ENCODE measurements around the gene ALDOB.
"Not testable (repeated sequence)": the region's sequence is repeated elsewhere in the genome, so short reads cannot be mapped to it uniquely, and the experiment has no call there.

ALDOB gene

GRCh38 chr9:101421653-101422065, 13.9 kb downstream of the ALDOB start:
- no peak for DNase-seq (ENCODE audit: low spot score)

DNA sequence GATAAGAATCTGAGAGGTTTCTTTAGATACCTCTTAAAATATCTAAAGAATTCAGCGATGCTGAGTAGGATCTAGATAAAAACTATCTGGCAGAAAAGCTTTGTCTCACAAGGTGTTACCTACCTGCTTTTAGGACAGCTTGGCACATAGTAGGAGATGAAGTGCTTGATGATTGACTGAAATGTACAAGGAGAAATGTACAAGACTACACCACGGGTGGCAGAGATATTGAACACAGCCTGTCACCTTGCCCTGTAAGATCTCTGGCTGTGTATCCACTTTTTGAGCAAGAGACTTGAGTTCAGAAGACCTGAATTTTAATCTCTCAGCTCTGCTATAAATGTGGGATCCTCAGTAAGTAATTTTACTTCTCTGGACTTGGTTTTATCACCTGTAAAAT, 15.7 kb downstream of the ALDOB start:
- DNase-seq (ENCODE audit: low spot score) = no peak

- DNase-seq (ENCODE audit: low spot score) = no peak
Measured at GRCh38 chr9:101418518-101419430, 16.8 kb downstream of the ALDOB start.

DNA sequence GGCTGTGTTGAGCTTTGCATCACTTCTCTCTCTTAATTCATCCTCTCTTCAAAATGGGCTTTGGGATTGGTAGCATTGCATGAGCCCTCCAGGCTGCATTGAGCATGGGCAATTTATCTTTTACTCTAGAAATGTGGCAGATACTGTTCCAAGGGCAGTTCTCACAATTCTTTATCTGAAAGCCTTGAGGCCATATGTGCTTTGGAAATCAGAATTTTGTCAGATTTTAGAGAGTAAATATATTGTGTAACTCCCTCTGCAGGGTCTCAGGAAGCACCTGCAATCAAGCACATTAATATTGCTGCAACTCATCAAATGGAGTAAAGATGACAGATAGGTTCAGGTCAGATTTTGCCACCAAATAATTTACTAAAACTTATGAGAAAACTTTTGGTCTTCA, 17.6 kb downstream of the ALDOB start:
- no peak for DNase-seq (ENCODE audit: low spot score)

GRCh38 chr9:101417389-101417788, 18.2 kb downstream of the ALDOB start:
- DNase-seq (ENCODE audit: low spot score) = no peak

- no peak for DNase-seq (ENCODE audit: low spot score)
Measured at GRCh38 chr9:101415578-101415977, 20.0 kb downstream of the ALDOB start.

DNA sequence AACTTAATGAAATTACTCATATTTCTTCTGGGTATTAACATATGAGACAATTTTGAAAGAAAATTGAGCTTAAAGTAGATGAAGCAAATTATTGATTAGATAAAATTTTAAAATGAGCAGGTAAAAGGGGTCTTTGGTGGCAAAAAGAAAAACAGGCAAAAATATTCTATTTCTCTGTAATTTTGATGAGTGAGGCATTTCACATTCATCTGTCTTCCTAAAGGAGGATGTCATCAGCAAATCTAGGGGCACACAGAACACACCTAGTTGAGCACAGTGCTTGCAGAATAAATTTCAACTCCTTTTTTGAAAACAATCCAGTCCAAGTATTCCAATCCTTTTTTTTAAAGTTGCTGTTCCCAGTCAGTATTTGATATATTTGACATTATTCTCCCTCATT, 20.7 kb downstream of the ALDOB start:
- DNase-seq (ENCODE audit: low spot score) = no peak

DNA sequence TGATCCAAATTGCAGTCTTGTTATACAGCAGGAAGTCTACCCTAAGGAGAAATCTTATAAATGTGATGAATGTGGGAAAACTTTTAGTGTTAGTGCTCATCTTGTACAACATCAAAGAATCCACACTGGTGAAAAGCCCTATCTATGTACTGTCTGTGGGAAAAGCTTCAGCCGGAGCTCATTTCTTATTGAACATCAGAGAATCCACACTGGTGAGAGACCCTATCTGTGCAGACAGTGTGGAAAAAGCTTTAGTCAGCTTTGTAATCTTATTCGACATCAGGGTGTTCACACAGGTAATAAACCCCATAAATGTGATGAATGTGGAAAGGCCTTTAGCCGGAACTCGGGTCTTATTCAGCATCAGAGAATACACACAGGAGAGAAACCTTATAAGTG, 26.5 kb downstream of the ALDOB start:
- DNase-seq (ENCODE audit: low spot score) = no peak

GRCh38 chr9:101408374-101409078, 27.0 kb downstream of the ALDOB start:
- no peak for DNase-seq (ENCODE audit: low spot score)

GRCh38 chr9:101403516-101404285, 31.9 kb downstream of the ALDOB start:
- DNase-seq (ENCODE audit: low spot score) = no peak

- DNase-seq (ENCODE audit: low spot score) = no peak
Measured at GRCh38 chr9:101400120-101400519, 35.5 kb downstream of the ALDOB start.

- no peak for DNase-seq (ENCODE audit: low spot score)
Measured at GRCh38 chr9:101399643-101399970, 36.0 kb downstream of the ALDOB start.

DNA sequence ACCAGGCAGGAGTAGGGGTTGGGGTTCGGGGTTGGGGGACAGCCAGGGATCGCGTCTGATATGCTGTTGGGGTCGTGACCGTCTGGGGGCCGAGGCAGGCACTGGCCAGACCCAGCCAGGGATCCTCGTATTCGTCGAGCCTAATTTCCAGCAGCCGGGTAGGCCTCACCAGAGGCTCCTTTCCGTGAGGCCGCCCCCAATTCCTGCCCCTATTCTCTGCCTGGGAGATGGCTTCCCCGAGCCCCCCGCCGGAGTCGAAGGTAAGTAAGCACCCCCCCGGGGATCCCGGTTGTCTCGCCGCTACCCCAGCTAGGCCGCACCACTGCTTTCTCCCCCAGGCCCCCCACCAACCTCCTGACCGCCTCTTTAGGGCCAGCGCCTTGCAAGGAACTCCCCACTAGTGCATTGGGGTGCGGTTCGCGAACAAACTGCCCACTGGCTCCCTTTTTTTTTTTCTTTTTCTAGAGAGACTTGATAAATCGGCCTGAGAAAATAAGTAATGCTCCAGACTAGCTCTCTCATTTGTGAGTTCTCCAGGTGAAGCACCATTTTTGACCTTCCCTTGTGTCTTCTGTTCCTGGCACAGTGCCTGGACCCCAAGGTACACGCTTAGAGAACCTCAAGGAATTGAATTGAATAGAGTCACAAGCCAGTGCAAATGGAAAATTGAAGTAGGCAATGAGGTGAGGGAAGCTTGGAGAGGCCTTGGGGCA, 36.5 kb downstream of the ALDOB start:
- no peak for DNase-seq (ENCODE audit: low spot score)

DNA sequence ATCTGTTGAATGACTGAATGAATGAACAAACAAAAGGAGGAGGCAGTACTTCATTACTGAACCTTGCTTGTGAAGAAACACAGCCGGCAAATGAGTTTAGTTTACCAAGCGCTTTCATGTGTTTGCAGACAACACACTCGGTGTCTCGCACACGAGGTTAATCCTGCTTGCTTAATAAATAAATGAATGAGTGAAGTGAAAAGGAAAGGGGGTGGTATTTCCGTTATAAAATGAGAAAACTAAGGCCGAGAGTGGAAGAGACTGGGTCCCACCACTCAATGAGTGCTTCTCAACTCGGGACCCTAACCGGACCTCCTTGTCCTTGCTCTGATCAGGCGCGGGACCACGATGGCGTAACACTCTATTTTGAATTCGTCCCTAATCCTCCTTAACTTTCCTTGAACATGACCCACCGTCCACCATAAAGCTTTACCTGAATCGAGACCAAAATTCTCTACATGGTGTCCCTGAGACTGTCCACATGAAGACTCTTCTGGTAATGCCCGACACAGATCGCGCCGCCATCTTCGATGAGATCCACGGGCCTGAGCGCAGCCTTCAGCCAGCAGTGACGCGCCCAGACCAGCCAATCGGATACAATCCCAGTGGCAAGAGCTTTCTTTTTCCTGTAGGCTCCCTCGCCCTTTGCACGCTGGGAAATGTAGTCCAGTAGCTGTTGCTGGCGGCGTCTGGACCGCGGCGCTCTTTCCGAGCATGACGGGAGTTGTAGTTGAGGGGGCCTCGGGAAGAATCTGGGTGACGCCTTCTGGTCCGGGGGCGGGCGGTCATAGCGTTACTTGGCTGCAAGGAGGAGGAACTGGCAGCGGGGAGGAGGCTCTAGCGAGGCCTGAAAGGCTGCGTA, 37.3 kb downstream of the ALDOB start, which contains the start of the genes MRPL50 and ZNF189:
Gene MRPL50 (minus strand): TSS at position 551 of the 862 bp plus-strand sequence. CDS start 26 bp downstream, at position 525.
Gene ZNF189 (plus strand): TSS at position 784 of the 862 bp plus-strand sequence. CDS start 306 bp downstream, outside the sequence.
- peak; percentile 97 for DNase-seq (ENCODE audit: low spot score)

GRCh38 chr9:101397746-101398067, 37.9 kb downstream of the ALDOB start:
- no peak for DNase-seq (ENCODE audit: low spot score)

DNA sequence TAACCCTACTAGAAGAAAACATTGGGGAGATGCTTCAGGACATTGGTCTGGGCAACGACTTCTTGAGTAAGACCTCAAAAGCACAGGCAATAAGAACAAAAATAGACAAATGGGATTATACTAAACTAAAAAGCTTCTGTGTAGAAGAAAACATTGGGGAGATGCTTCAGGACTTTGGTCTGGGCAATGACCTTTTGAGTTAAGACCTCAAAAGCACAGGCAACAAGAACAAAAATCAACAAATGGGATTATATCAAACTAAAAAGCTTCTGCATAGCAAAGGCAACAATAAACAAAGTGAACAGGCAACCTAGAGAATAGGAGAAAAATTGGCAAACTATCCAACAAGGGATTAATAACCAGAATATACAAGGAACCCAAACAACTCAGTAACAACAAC, 40.9 kb downstream of the ALDOB start:
- DNase-seq (ENCODE audit: low spot score) = no peak

- no peak for DNase-seq (ENCODE audit: low spot score)
Measured at GRCh38 chr9:101393135-101393534, 42.4 kb downstream of the ALDOB start.

DNA sequence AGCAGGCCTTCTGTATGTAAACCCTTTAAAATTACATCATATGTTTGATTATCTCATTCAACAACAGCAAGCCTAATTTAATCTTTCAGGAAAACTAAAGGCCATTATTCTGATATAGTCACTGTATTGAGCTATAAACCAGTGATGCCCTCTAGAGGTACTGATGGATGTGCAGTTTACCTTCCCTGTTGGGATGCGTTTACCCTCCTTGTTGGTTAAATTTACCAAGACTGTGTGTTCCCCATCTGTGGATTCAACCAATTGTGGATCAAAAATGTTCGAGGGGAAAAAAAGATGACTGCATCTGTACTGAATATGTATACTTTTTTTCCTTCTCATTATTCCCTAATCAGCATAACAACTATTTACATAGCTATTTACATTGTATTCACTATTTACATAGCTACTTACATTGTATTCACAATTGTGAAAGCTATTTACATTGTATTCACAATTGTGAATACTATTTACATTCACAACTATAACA, 47.0 kb downstream of the ALDOB start:
- DNase-seq (ENCODE audit: low spot score) = no peak

GRCh38 chr9:101387871-101388506, 47.6 kb downstream of the ALDOB start:
- DNase-seq (ENCODE audit: low spot score) = no peak

DNA sequence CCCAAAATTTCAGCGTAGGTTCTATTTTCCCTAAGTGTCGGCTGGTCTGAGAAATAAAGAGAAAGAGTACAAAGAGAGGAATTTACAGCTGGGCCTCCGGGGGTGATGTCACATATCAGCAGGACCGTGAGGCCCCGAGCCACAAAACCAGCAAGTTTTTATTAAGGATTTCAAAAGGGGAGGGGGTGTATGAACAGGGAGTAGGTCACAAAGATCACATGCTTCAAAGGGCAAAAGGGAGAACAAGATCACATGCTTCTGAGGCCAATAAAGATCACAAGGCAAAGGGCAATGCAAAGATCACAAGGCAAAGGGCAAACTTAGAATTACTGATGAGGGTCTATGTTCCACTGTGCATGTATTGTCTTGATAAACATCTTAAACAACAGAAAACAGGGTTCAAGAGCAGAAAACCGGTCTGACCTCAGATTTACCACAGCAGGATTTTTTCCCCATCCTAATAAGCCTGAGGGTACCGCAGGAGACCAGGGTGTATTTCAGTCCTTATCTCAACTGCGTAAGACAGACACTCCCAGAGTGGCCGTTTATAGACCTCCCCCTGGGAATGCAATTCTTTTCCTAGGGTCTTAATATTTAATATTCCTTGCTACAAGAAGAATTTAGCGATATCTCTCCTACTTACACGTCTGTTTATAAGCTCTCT, 50.6 kb downstream of the ALDOB start, which contains the start of gene BAAT:
Gene BAAT (minus strand): TSS at position 134 of the 664 bp plus-strand sequence. CDS start 13,602 bp downstream, outside the sequence.
- not testable (repeated sequence) for DNase-seq (ENCODE audit: low spot score)

All from ecto neural progenitor cell (in vitro differentiated cells).